AG09319 (cell line): ENCODE data around the gene OR1D5.
A peak's percentile ranks its signal among the peaks of the same experiment; 100 is the strongest.

Experiments used
- DNase-seq: peaks from one replicate; pipeline ENCODE4 v3.0.0-alpha.2; 2010; ENCODE audit warnings: low read depth; ENCODE audit errors: extremely low read depth
- TF ChIP-seq, protein P1 (sequence below): IDR thresholded peaks from 2 replicates; pipeline ENCODE4 v1.5.1; 2011; ENCODE audit warnings: low read depth, mild to moderate bottlenecking, inconsistent platforms, low read length, moderate library complexity

The OR1D5 gene

DNA sequence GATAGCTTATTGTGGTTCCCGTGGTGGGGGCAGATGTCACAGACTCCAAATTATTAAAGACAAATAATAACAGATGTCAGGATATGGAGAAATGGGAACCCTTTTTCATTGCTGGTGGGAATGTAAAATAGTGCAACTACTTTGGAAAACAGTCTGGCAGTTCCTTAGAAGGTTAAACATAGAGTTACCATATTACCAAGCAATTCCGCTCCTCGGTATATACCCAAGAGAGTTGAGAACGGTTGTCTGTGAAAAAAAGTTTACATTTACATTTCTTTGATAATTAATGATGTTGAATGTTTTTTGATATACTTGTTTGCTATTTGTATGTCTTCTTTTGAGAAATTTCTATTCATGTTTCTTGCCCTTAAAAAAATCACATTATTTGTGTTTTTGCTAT is 41.2 kb downstream of the OR1D5 start:
- TF ChIP-seq, protein P1, sequence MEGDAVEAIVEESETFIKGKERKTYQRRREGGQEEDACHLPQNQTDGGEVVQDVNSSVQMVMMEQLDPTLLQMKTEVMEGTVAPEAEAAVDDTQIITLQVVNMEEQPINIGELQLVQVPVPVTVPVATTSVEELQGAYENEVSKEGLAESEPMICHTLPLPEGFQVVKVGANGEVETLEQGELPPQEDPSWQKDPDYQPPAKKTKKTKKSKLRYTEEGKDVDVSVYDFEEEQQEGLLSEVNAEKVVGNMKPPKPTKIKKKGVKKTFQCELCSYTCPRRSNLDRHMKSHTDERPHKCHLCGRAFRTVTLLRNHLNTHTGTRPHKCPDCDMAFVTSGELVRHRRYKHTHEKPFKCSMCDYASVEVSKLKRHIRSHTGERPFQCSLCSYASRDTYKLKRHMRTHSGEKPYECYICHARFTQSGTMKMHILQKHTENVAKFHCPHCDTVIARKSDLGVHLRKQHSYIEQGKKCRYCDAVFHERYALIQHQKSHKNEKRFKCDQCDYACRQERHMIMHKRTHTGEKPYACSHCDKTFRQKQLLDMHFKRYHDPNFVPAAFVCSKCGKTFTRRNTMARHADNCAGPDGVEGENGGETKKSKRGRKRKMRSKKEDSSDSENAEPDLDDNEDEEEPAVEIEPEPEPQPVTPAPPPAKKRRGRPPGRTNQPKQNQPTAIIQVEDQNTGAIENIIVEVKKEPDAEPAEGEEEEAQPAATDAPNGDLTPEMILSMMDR, result no peak
- DNase-seq, result no peak

DNA sequence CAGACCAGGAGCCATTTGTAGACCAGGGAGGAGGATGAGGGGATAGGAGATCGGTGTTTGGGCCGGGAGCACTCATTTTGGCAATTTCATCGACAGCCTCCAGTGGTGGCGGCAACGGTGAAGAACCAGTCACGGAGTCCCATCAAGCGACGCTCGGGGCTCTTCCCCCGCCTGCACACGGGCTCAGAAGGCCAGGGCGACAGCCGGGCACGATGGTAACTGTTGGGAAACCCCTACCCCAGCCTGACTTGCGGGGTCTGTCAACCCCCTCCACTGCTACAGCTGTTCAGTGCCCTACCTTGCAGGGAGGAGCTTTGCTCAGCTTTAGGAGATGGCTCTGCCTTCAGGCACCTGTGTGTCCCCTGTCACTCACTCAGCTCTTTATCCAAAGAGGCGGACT is 43.0 kb downstream of the OR1D5 start:
- DNase-seq, result no peak
- TF ChIP-seq, protein P1, result no peak

DNA sequence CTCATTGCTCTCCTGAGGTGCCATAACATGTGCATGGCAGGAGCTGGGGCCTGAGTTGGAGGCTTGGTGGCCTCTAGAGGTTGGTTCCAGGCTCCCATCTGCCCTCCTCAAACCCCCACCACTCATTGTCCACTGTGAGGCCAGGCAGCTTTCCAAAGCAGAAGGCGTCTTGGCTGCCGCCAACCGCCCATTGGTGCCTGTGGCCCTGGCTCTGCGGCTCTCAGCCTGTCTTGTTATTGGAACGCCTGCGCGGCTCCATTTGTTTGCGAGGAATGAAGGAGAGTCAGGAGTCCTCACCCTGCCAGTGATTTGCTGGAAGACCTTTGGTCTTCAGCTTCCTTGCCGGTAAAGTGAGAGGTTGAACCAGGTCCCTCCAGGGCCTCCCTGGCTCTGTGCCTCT is 43.6 kb downstream of the OR1D5 start:
- TF ChIP-seq, protein P1, result no peak
- no peak for DNase-seq

DNA sequence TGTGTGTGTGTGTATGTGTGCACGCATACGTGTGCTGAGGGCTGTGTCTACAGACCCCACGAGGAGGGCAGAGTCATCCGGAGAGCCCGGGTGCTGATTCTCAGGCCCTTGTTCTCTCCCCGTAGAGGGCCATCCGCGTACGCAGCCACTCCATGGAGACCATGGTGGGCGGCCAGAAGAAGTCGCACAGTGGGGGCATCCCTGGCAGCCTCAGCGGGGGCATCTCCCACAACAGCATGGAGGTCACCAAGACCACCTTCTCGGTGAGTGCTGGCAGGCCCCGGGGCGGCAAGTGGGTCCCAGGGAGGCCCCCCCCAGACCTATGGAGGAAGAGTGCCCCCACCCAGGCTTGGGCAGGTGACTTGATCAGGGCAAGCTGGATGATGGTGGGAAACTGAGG is 45.5 kb downstream of the OR1D5 start:
- DNase-seq, result no peak
- TF ChIP-seq, protein P1, result no peak

GRCh38 chr17:3015890-3016289 is 47.5 kb downstream of the OR1D5 start:
- TF ChIP-seq, protein P1, result no peak
- no peak for DNase-seq

GRCh38 chr17:3012926-3013581 is 50.4 kb downstream of the OR1D5 start:
- peak; percentile 20 for DNase-seq
- TF ChIP-seq, protein P1, result peak; percentile 92
